Epithelial cell of proximal tubule (primary cell): ENCODE results near the gene ARHGEF4. TPM values are rescaled to one million over a fixed set of nuclear protein-coding genes. Genes with fewer than 3 reads are reported as not detected.

Source experiments
- DNase-seq: peaks from one replicate; pipeline ENCODE4 v3.0.0-alpha.2; 2011; ENCODE audit warnings: low read depth
- H3K4me3 ChIP-seq: 2 replicates; pipeline ENCODE4 v1.5.1; 2011; ENCODE audit warnings: low read depth, mild to moderate bottlenecking, low read length
- total RNA-seq: library from RNA; depleted of rRNA; stranded (reverse); fragments of >200 nt; gene quantifications from 2 replicates; pipeline ENCODE4 v1.2.3, GENCODE V29; 2015
- TF ChIP-seq, protein P1 (sequence below): conservative IDR thresholded peaks from 2 replicates; pipeline ENCODE4 v1.5.1; 2012; ENCODE audit warnings: low read depth, mild to moderate bottlenecking, low read length

Gene ARHGEF4
- total RNA-seq, 1 donor from 2014 or later = 2.1 TPM

DNA sequence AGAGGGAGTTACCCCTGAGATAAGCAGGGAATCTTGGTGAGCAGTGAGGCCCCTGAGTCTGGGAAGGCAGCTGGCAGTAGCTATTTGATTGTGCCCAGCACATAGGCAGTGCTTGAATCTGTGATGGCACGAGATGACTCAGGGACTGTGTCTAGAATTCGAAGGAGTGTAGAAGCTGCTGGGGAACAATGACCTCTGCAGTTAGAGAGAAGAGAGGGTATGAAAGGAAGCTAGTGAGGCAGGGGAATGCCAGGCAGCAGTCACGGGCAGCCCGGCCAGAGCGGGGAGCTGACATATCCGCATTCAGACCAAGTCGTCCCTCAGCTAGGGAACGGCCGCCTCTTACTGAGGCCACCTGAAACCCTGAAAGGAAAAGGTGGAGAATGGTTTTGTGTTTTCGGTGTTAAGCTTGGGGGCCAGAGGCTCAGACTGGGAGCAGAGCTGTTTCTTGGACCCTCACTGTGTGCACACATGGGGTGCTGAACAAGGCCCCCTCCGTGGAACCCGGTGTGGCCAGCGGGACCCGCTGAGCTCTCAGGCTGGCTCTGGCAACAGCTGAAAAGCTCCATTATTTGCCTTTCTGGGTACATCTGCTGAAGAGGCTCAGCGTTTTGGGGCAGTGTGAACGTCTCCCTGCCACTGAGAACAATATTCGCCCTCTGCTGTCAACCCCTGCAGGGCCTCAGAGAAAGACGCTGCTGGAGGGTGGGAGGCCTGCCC, 32.9 kb downstream of the ARHGEF4 start:
- TF ChIP-seq, protein P1, sequence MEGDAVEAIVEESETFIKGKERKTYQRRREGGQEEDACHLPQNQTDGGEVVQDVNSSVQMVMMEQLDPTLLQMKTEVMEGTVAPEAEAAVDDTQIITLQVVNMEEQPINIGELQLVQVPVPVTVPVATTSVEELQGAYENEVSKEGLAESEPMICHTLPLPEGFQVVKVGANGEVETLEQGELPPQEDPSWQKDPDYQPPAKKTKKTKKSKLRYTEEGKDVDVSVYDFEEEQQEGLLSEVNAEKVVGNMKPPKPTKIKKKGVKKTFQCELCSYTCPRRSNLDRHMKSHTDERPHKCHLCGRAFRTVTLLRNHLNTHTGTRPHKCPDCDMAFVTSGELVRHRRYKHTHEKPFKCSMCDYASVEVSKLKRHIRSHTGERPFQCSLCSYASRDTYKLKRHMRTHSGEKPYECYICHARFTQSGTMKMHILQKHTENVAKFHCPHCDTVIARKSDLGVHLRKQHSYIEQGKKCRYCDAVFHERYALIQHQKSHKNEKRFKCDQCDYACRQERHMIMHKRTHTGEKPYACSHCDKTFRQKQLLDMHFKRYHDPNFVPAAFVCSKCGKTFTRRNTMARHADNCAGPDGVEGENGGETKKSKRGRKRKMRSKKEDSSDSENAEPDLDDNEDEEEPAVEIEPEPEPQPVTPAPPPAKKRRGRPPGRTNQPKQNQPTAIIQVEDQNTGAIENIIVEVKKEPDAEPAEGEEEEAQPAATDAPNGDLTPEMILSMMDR = no peak
- H3K4me3 ChIP-seq = no peak overlapping the region
- DNase-seq = no peak

DNA sequence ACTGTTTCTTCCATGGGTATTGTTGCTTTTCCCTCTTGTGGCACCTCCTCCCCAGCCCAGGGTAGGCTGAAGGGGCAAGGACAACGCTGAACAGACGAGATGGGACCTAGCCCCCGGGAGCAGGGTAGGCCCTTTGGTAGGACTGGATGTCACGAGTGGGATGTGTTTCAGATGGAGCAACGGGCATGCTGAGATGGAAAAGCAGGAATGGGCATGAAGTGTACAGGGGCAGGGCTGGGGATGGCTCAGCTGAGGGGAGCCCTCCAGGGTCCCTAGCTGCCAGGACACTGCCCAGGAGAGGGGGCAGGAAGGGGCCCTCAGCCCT, 33.4 kb downstream of the ARHGEF4 start:
- no peak for DNase-seq
- TF ChIP-seq, protein P1 = no peak
- no peak overlapping the region for H3K4me3 ChIP-seq

DNA sequence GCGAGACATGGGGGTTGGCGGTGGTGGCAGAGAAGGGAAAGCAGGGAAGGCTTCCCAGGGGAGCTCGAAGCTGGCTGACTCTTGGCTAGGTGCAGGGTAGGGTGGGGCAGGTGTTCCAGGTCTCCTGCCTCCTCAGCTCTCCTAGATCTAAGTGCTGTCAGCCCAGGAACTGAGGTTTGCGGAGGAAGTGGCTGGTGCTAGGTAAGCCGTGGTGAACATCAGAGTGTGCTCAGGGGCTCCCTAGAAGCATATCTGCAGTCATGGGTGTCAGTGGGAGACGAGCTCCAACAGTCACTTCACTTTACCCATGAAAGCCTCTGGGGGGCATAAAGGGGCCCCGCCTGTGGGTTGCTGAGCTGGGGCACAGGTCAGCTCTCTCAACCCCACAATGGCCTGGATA, 34.1 kb downstream of the ARHGEF4 start:
- no peak for DNase-seq
- TF ChIP-seq, protein P1 = no peak
- H3K4me3 ChIP-seq = no peak overlapping the region

DNA sequence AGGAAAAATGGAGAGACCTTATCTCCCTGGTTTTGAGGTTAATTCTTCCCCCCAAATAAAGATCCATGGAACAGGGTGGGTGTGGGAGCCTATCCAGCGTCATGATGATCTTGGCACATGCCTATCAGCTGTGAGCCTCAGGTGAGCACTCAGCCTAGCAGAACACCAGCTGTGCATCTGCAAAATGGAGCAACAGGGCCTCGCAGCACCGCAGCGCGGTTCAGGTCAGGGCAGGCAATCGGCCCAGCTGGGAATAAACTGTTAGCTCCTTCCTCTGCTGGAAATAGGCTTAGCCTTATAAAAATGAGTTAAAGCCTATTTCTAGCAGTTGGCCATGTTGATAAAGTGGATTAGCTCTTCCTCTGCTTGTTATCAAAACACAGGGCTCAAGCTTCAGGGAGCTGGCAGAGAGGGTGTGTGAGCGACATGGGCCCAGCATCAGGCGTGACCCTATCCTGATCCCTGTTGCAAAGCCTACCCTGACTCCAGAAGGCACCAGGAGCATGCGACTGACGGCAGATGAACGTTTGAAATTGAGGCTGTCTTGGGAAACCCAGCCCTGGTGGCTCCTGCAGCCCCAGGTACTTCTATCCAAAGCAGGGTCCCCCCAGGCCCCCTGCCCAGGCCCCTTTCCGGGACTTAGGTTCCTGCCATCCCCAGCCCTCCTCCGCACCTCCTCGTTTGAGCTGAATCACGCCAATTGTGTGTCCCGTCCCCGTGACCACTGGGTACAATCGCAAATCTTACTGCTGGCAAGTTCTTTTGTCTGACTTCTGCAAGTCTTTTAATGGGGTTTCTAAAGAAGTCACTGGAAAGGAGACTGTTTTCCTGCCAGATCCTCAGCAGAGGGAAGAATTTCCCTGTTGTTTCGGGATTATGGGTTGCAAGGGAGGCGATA, 35.4 kb downstream of the ARHGEF4 start:
- no peak for DNase-seq
- TF ChIP-seq, protein P1 = no peak
- H3K4me3 ChIP-seq = no peak overlapping the region

DNA sequence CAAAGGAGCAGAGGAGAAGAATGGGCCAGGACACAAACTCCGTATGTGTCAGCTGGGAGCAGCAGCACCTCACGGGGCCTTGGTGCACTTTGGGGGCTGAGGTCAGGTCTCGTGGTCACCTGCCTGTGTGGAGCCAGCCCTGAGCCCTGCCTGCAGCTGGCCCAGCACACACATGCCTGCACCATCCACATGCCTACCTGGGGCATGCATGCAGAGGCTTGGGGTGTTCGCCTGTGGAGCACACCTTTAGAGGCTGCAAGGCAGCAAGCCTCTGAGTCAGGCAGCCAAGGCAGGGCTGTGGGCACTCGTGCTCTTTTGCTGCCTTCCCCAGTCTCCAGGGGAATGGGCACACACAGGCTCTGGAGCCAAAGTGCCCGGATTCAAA, 36.0 kb downstream of the ARHGEF4 start:
- H3K4me3 ChIP-seq = no peak overlapping the region
- no peak for DNase-seq

DNA sequence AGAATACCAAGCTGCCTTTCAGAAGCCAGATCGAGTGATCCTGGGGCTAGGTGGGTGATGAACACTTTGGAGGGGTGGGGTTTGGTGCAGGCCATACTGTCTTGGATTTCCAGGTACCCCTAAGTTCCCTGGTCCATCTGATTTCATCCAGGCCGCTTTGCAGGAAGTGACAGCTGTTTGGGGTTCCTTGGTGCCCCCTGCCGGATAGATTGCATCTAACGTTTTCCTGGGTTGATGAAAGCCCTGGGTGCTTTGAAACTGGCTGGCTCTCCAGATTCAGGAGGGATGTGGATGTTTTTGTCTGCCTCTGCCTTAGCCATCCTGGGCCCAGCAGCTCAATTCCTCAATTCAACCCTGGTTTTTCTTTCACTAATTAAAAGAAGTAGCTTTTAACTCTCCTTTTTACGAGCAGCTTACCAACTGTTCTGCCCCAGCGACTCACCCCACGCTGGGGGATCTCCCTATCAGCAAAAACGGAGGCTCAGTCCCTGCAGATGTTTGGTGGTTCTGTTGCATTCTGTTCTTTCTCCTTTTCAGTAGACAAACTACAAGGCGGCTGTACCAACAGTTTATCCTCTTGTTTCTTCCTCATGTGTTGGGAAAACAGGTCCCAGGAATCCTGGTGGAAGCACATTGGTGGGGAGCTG, 37.1 kb downstream of the ARHGEF4 start:
- no peak overlapping the region for H3K4me3 ChIP-seq
- peak; percentile 6 for DNase-seq
- TF ChIP-seq, protein P1 = peak; percentile 85

More for the DNA sequence above, 36.0 kb downstream of the ARHGEF4 start:
- TF ChIP-seq, protein P1 = no peak
